K562 (cell line): ENCODE results near the gene KRTAP5-11. TPM values are rescaled to one million over a fixed set of nuclear protein-coding genes. Genes with fewer than 3 reads are reported as not detected.
A peak's percentile ranks its signal among the peaks of the same experiment; 100 is the strongest.

Experiments used
- CHD1 ChIP-seq: fragments of 200-600 bp; sonication (generic); IDR thresholded peaks from one replicate; pipeline ENCODE4 v1.6.1; 2012; ENCODE audit warnings: mild to moderate bottlenecking, moderate library complexity, low read length, inconsistent platforms
- DNMT1 ChIP-seq: fragments of 450-650 bp; IDR thresholded peaks from 2 replicates; pipeline ENCODE4 v1.6.1; 2016; ENCODE audit warnings: antibody characterized with exemption, mild to moderate bottlenecking
- FOXJ3 ChIP-seq: sonication (generic); formaldehyde crosslinking; IDR thresholded peaks from 2 replicates; pipeline ENCODE4 v1.4.0; 2020; ENCODE audit warnings: mild to moderate bottlenecking, missing genetic modification reagents
- JUND ChIP-seq, 2 experiments: IDR thresholded peaks; 2 replicates in 1 of 2; 3 replicates in 1 of 2; pipeline ENCODE4 v1.6.1; 2011; ENCODE audit warnings: borderline replicate concordance in 2 of 2, low read depth in 2 of 2, low read length in 2 of 2, improper control_type of control experiment in 1 of 2, missing biosample characterization in 1 of 2, missing genetic modification characterization in 1 of 2, missing genetic modification reagents in 1 of 2
- NFIC ChIP-seq: fragments of 450-650 bp; IDR thresholded peaks from 2 replicates; pipeline ENCODE4 v1.6.1; 2017; ENCODE audit warnings: mild to moderate bottlenecking, inconsistent platforms
- NR3C1 ChIP-seq: sonication (generic); formaldehyde crosslinking; IDR thresholded peaks from 2 replicates; pipeline ENCODE4 v1.8.1; 2022; ENCODE audit warnings: missing genetic modification reagents
- POLR2AphosphoS5 ChIP-seq: IDR thresholded peaks from 2 replicates; pipeline ENCODE4 v1.6.1; 2011; ENCODE audit warnings: mild to moderate bottlenecking, low read depth, low read length, moderate library complexity; ENCODE audit not compliant: control insufficient read depth, insufficient read depth
- THRAP3 ChIP-seq: fragments of 450-650 bp; IDR thresholded peaks from 2 replicates; pipeline ENCODE4 v1.6.1; 2016; ENCODE audit warnings: mild to moderate bottlenecking, inconsistent platforms, borderline replicate concordance
- ZNF140 ChIP-seq: fragments of 250-450 bp; sonication (Bioruptor Pico); IDR thresholded peaks from 2 replicates; pipeline ENCODE4 v1.8.0; 2021; ENCODE audit warnings: moderate library complexity, mild to moderate bottlenecking, inconsistent platforms
- ZNF212 ChIP-seq: fragments of 450-650 bp; formaldehyde crosslinking; IDR thresholded peaks from 2 replicates; pipeline ENCODE4 v1.4.0; 2020; ENCODE audit warnings: mild to moderate bottlenecking
- polyA plus RNA-seq, 8 experiments: library from polyadenylated mRNA; depleted of rRNA in 4 of 8; stranded (reverse) in 5 of 8; unstranded in 3 of 8; fragments of >200 nt; fragmentation: Nextera tagmentation in 2 of 8; fragmentation: Illumina TruSeq in 1 of 8; extraction: Ambion mirVana in 2 of 8; extraction: Trizol in 1 of 8; gene quantifications; 2 replicates each; pipeline versions ENCODE4 v1.2.1 to v1.2.3, GENCODE V29; 2011 to 2014; ENCODE audit warnings: inconsistent platforms in 1 of 8, missing spikeins in 1 of 8
- total RNA-seq, 7 experiments: library from RNA; depleted of rRNA in 6 of 7; stranded (reverse); fragments of >200 nt in 6 of 7; fragmentation: Illumina TruSeq in 2 of 7; extraction: Trizol in 2 of 7; gene quantifications; 2 replicates each; pipeline versions ENCODE4 v1.2.1 to v1.2.3, GENCODE V29; 2011 to 2021; ENCODE audit warnings: low replicate concordance in 1 of 7
- TF ChIP-seq, protein P1 (sequence below): fragments of 450-650 bp; IDR thresholded peaks from 2 replicates; pipeline ENCODE4 v1.6.1; 2018; ENCODE audit not compliant: partially characterized antibody
- TF ChIP-seq, protein P2 (sequence below): fragments of 250-450 bp; sonication (Bioruptor Pico); IDR thresholded peaks from 2 replicates; pipeline ENCODE4 v1.8.0; 2022; ENCODE audit warnings: moderate library complexity, mild to moderate bottlenecking, inconsistent platforms
- TF ChIP-seq, protein P3 (sequence below): fragments of 450-650 bp; IDR thresholded peaks from 2 replicates; pipeline ENCODE4 v1.6.1; 2017; ENCODE audit warnings: mild to moderate bottlenecking, moderate library complexity
- TF ChIP-seq, protein P4 (sequence below): IDR thresholded peaks from 2 replicates; pipeline ENCODE4 v1.6.1; 2011; ENCODE audit warnings: borderline replicate concordance, low read depth, mild to moderate bottlenecking, moderate library complexity, low read length; ENCODE audit not compliant: insufficient read depth, poor library complexity, severe bottlenecking

KRTAP5-11 gene
- total and polyA plus RNA-seq, 9 of the 15 experiments (the other 6 are each of a cell fraction or from before 2014, with no cell fraction given) = not detected

DNA sequence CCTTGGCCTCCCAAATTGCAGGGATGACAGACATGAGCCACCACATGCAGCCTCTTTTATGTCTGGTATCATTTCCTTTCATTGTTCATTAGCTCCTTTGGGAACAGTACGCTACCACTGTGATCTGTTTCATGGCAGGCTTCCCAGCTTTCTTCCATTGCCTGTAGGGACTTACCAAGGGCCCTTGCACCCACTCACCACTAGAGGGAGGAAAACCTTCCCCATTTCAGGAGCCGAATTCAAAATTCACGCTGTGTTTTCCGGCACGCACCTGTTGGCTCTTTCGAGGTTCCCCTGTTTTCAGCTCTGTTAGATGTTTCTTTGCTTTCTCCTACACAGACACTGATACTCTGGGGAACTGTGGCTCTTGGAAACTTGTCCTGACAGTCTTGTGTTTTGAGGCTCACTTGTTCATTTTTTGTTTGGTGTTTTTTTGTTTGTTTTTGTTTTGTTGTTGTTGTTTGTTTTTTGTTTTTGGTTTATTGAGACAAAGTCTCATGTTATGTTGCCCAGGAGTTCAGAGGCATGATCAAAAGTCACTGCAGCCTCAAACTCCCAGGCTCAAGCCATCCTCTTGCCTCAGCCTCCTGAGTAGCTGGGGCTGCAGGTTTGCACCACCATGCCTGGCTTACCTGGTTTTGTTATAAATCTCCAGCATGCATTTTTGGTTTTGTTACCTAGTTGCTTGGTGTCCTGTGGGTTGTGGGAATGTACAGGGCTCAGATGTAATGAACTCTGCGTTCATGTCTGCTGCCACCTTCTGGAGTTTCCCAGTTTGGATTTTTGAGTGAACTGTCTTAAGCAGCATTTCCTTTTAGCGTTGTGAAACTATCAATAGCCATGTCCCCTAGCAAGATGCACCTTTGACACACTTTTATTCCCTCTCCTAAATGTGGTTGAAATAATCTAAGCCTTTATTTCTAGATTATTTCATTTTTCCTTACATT lies 2.3 kb downstream of the KRTAP5-11 start (continued):
- TF ChIP-seq FOXJ3 (CRISPR knock-in tag) = no peak
- TF ChIP-seq ZNF140 (CRISPR knock-in tag) = no peak
- no peak for TF ChIP-seq POLR2AphosphoS5
- TF ChIP-seq JUND (IDR thresholded peaks at IDR 0.05; ENCODE audit: borderline replicate concordance, low read depth, low read length) = peak; percentile 26; the same call in 1 of the 2 replicates
- peak; percentile 39; the same call in 1 of the 3 replicates for TF ChIP-seq JUND (tag; IDR thresholded peaks at IDR 0.05; ENCODE audit: borderline replicate concordance, low read depth, low read length)
- TF ChIP-seq, protein P1, sequence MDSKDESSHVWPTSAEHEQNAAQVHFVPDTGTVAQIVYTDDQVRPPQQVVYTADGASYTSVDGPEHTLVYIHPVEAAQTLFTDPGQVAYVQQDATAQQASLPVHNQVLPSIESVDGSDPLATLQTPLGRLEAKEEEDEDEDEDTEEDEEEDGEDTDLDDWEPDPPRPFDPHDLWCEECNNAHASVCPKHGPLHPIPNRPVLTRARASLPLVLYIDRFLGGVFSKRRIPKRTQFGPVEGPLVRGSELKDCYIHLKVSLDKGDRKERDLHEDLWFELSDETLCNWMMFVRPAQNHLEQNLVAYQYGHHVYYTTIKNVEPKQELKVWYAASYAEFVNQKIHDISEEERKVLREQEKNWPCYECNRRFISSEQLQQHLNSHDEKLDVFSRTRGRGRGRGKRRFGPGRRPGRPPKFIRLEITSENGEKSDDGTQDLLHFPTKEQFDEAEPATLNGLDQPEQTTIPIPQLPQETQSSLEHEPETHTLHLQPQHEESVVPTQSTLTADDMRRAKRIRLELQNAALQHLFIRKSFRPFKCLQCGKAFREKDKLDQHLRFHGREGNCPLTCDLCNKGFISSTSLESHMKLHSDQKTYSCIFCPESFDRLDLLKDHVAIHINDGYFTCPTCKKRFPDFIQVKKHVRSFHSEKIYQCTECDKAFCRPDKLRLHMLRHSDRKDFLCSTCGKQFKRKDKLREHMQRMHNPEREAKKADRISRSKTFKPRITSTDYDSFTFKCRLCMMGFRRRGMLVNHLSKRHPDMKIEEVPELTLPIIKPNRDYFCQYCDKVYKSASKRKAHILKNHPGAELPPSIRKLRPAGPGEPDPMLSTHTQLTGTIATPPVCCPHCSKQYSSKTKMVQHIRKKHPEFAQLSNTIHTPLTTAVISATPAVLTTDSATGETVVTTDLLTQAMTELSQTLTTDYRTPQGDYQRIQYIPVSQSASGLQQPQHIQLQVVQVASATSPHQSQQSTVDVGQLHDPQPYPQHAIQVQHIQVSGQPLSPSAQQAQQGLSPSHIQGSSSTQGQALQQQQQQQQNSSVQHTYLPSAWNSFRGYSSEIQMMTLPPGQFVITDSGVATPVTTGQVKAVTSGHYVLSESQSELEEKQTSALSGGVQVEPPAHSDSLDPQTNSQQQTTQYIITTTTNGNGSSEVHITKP = no peak
- TF ChIP-seq CHD1 = no peak
- TF ChIP-seq, protein P2, sequence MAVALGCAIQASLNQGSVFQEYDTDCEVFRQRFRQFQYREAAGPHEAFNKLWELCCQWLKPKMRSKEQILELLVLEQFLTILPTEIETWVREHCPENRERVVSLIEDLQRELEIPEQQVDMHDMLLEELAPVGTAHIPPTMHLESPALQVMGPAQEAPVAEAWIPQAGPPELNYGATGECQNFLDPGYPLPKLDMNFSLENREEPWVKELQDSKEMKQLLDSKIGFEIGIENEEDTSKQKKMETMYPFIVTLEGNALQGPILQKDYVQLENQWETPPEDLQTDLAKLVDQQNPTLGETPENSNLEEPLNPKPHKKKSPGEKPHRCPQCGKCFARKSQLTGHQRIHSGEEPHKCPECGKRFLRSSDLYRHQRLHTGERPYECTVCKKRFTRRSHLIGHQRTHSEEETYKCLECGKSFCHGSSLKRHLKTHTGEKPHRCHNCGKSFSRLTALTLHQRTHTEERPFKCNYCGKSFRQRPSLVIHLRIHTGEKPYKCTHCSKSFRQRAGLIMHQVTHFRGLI = no peak
- TF ChIP-seq, protein P3, sequence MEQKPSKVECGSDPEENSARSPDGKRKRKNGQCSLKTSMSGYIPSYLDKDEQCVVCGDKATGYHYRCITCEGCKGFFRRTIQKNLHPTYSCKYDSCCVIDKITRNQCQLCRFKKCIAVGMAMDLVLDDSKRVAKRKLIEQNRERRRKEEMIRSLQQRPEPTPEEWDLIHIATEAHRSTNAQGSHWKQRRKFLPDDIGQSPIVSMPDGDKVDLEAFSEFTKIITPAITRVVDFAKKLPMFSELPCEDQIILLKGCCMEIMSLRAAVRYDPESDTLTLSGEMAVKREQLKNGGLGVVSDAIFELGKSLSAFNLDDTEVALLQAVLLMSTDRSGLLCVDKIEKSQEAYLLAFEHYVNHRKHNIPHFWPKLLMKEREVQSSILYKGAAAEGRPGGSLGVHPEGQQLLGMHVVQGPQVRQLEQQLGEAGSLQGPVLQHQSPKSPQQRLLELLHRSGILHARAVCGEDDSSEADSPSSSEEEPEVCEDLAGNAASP = no peak
- TF ChIP-seq THRAP3 = no peak
- TF ChIP-seq NFIC = peak; percentile 13; the same call in 1 of the 2 replicates
- no peak for TF ChIP-seq ZNF212 (CRISPR knock-in tag)
- TF ChIP-seq, protein P4, sequence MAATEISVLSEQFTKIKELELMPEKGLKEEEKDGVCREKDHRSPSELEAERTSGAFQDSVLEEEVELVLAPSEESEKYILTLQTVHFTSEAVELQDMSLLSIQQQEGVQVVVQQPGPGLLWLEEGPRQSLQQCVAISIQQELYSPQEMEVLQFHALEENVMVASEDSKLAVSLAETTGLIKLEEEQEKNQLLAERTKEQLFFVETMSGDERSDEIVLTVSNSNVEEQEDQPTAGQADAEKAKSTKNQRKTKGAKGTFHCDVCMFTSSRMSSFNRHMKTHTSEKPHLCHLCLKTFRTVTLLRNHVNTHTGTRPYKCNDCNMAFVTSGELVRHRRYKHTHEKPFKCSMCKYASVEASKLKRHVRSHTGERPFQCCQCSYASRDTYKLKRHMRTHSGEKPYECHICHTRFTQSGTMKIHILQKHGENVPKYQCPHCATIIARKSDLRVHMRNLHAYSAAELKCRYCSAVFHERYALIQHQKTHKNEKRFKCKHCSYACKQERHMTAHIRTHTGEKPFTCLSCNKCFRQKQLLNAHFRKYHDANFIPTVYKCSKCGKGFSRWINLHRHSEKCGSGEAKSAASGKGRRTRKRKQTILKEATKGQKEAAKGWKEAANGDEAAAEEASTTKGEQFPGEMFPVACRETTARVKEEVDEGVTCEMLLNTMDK = no peak
- no peak for TF ChIP-seq DNMT1
- no peak for TF ChIP-seq NR3C1 (CRISPR knock-in tag)
